K562 (cell line): ENCODE data around the gene OR6K3.

ENCODE experiments used
- CC2D1A ChIP-seq: fragments of 450-650 bp; IDR thresholded peaks from 2 replicates; pipeline ENCODE4 v1.6.1; 2017; ENCODE audit warnings: mild to moderate bottlenecking
- MAFG ChIP-seq: fragments of 450-650 bp; conservative IDR thresholded peaks from 2 replicates; pipeline ENCODE4 v1.6.1; 2016; ENCODE audit warnings: missing genetic modification characterization, missing compliant biosample characterization
- MAFK ChIP-seq: IDR thresholded peaks from 2 replicates; pipeline ENCODE4 v1.6.1; 2011; ENCODE audit warnings: low read length, improper control_type of control experiment
- SP1 ChIP-seq: sonication (generic); formaldehyde crosslinking; IDR thresholded peaks from 2 replicates; pipeline ENCODE4 v1.8.1; 2022; ENCODE audit warnings: mild to moderate bottlenecking, missing genetic modification reagents
- TCF3 ChIP-seq: sonication (generic); formaldehyde crosslinking; IDR thresholded peaks from 2 replicates; pipeline ENCODE4 v1.4.0; 2020; ENCODE audit warnings: mild to moderate bottlenecking, missing genetic modification reagents
- TCF7L2 ChIP-seq: fragments of 150-350 bp; IDR thresholded peaks from 2 replicates; pipeline ENCODE4 v1.6.1; 2016; ENCODE audit warnings: low read depth, mild to moderate bottlenecking, low read length, moderate library complexity
- ZBTB8A ChIP-seq: fragments of 450-650 bp; IDR thresholded peaks from 2 replicates; pipeline ENCODE4 v1.6.1; 2018; ENCODE audit warnings: mild to moderate bottlenecking, moderate library complexity; ENCODE audit not compliant: partially characterized antibody
- ZFX ChIP-seq: sonication (generic); formaldehyde crosslinking; IDR thresholded peaks from 2 replicates; pipeline ENCODE4 v1.8.0; 2022; ENCODE audit warnings: mild to moderate bottlenecking, missing genetic modification reagents, moderate library complexity
- ZNF282 ChIP-seq: sonication (generic); formaldehyde crosslinking; IDR thresholded peaks from 2 replicates; pipeline ENCODE4 v1.8.1; 2023; ENCODE audit warnings: missing genetic modification reagents
- TF ChIP-seq, protein P1 (sequence below): sonication (generic); formaldehyde crosslinking; IDR thresholded peaks from 2 replicates; pipeline ENCODE4 v1.9.0; 2022; ENCODE audit warnings: mild to moderate bottlenecking, missing genetic modification reagents
- TF ChIP-seq, protein P2 (sequence below): fragments of 450-650 bp; IDR thresholded peaks from 2 replicates; pipeline ENCODE4 v1.6.1; 2014; ENCODE audit warnings: low read depth, mild to moderate bottlenecking, moderate library complexity, borderline replicate concordance

DNA sequence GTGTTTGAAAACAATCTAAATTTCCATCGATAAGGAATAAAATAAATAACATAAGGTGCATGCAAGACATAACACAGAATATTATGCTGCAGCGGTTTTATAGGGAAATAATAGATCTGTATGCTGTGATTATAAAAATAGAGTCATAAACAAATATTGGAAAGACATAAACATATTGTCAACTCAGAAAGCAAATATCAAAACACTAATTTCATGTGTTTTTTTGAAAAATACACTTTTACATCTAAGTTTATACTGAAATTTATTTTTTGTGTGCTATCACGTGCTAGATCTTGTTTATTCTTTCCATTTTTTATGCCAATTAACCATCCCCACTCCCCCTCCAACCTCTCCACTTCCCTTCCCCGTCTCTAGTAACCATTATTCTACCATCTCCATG lies 9.4 kb downstream of the OR6K3 start:
- TF ChIP-seq SP1 (CRISPR knock-in tag): no peak
- no peak for TF ChIP-seq MAFK
- TF ChIP-seq MAFG (tag): no peak
- TF ChIP-seq TCF3 (CRISPR knock-in tag): no peak
- no peak for TF ChIP-seq CC2D1A
- no peak for TF ChIP-seq ZBTB8A
- no peak for TF ChIP-seq ZFX (CRISPR knock-in tag)
- no peak for TF ChIP-seq ZNF282
- TF ChIP-seq TCF7L2: no peak
- TF ChIP-seq, protein P1, sequence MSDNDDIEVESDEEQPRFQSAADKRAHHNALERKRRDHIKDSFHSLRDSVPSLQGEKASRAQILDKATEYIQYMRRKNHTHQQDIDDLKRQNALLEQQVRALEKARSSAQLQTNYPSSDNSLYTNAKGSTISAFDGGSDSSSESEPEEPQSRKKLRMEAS (CRISPR knock-in tag): no peak
- TF ChIP-seq, protein P2, sequence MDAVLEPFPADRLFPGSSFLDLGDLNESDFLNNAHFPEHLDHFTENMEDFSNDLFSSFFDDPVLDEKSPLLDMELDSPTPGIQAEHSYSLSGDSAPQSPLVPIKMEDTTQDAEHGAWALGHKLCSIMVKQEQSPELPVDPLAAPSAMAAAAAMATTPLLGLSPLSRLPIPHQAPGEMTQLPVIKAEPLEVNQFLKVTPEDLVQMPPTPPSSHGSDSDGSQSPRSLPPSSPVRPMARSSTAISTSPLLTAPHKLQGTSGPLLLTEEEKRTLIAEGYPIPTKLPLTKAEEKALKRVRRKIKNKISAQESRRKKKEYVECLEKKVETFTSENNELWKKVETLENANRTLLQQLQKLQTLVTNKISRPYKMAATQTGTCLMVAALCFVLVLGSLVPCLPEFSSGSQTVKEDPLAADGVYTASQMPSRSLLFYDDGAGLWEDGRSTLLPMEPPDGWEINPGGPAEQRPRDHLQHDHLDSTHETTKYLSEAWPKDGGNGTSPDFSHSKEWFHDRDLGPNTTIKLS: no peak
